GM12891 (cell line): ENCODE measurements around the gene ARHGEF39.

Experiments used
- DNase-seq: peaks from one replicate; pipeline ENCODE4 v3.0.0; 2011; ENCODE audit warnings: low spot score; ENCODE audit not compliant: insufficient read length
- FAIRE-seq: peaks from 2 replicates; lab custom pipeline; 2011; peaks lifted over from hg19 to GRCh38; lab: Jason Lieb, UNC
- PAX5 ChIP-seq: IDR thresholded peaks from 2 replicates; pipeline ENCODE4 v1.6.1; 2011; ENCODE audit warnings: low read length, moderate library complexity, mild to moderate bottlenecking; ENCODE audit not compliant: insufficient read depth, severe bottlenecking
- POLR2A ChIP-seq: IDR thresholded peaks from 2 replicates; pipeline ENCODE4 v1.6.1; 2011; ENCODE audit warnings: low read depth, low read length, control low read depth
- POLR2AphosphoS5 ChIP-seq: IDR thresholded peaks from 2 replicates; pipeline ENCODE4 v1.6.1; 2011; ENCODE audit warnings: low read depth, low read length, control low read depth
- POU2F2 ChIP-seq: IDR thresholded peaks from 2 replicates; pipeline ENCODE4 v1.6.1; 2011; ENCODE audit warnings: low read depth, mild to moderate bottlenecking, control low read depth, low read length, moderate library complexity
- SPI1 ChIP-seq: IDR thresholded peaks from 2 replicates; pipeline ENCODE4 v1.6.1; 2011; ENCODE audit warnings: low read depth, low read length, control low read depth
- TAF1 ChIP-seq: IDR thresholded peaks from 2 replicates; pipeline ENCODE4 v1.6.1; 2011; ENCODE audit warnings: low read depth, low read length, control low read depth

ARHGEF39 gene

DNA sequence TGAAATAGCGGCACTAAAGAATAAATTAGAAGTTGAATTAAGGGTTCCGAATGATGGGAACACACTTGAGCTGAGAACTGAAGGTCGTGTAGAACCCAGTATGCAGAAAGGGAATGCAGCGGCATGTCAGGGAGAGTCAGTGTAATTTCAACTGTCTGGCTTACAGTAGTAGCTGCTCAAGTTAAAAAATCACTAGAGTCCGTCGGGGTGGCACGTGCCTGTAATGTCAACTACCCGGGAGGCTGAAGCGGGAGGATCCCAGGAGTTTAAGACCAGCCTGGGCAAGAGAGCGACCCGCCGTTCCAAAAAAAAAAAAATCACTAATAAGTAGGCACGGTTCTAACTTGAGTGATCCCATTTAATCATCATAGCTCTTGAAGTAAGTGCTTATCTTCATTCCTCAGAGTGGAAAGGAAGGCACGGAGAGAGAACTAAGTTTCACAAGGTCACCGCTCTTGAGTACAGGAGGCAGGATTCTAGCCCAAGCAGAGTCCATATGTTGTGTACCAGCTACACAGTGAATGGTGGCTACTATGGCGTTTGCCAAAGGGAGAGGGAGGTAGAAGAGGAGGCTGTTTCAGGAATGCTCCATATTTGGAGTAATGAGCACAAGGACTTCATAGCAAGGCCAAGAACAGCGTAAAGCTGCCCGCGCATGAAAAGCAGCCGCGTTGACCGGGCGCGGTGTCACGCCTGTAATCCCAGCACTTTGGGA, 8.0 kb downstream of the ARHGEF39 start:
- TF ChIP-seq POLR2AphosphoS5: no peak
- no peak for TF ChIP-seq POLR2A
- no peak for TF ChIP-seq POU2F2
- no peak for TF ChIP-seq SPI1
- TF ChIP-seq TAF1: no peak
- no peak for TF ChIP-seq PAX5
- DNase-seq (no peak), FAIRE-seq (no peak)

DNA sequence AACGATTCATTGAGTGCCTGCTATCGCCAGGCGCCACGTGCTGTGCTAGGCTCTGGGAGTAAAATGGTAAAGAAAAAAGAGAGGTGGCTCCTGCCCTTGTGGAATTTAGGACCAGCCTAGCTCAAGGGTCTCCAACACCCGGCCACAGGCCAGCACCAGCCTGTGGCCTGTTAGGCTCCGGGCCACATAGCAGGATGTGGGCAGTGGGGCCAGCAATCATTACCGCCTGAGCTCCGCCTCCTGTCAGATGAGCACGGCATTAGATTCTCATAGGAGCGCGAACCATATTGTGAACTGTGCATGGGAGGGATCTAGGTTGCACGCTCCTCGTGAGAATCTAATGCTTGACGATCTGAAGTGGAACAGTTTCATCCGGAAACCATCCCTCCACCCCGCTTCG, 8.6 kb downstream of the ARHGEF39 start:
- FAIRE-seq (no peak), DNase-seq (no peak)
- TF ChIP-seq PAX5 (no peak), POLR2A (no peak), TAF1 (no peak), POLR2AphosphoS5 (no peak), SPI1 (no peak), POU2F2 (no peak)

DNA sequence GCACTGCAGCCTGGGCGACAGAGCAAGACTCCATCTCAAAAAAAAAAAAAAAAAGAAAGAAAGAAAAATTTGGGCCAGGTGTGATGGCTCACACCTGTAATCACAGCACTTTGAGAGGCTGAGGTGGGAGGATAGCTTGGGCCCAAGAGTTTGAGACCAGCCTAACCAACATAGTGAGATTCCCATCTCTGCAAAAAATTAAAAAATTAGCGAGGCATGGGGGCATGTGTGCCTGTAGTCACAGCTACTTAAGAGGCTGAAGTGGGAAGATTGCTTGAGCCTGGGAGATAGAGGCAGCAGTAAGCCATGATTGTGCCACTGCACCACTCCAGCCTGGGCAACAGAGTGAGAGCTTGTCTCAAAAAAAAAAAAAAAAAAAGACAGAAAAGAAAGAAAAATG, 11.4 kb downstream of the ARHGEF39 start:
- TF ChIP-seq PAX5: no peak
- no peak for TF ChIP-seq POU2F2
- no peak for TF ChIP-seq SPI1
- TF ChIP-seq POLR2AphosphoS5: no peak
- no peak for TF ChIP-seq POLR2A

DNA sequence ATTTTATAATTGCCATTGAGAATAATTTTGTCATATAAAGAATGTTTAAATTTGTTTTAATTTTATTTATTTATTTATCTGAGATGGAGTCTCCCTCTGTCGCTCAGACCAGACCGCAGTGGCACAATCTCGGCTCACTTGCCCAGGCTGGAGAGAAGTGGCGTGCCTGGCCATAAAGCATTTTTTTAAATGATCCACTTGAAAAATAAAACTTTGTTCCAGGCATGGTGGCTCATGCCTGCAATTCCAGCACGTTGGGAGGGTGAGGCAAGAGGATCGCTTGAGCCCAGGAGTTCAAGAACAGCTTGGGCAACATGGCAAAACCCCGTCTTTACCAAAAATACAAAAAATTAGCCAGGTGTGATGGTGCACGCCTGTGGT, 12.2 kb downstream of the ARHGEF39 start:
- no peak for TF ChIP-seq POLR2AphosphoS5
- no peak for TF ChIP-seq SPI1
- no peak for TF ChIP-seq TAF1
- TF ChIP-seq POU2F2: no peak
- FAIRE-seq (no peak), DNase-seq (no peak)

More for the DNA sequence above, 11.4 kb downstream of the ARHGEF39 start:
- FAIRE-seq (no peak), DNase-seq (no peak)

DNA sequence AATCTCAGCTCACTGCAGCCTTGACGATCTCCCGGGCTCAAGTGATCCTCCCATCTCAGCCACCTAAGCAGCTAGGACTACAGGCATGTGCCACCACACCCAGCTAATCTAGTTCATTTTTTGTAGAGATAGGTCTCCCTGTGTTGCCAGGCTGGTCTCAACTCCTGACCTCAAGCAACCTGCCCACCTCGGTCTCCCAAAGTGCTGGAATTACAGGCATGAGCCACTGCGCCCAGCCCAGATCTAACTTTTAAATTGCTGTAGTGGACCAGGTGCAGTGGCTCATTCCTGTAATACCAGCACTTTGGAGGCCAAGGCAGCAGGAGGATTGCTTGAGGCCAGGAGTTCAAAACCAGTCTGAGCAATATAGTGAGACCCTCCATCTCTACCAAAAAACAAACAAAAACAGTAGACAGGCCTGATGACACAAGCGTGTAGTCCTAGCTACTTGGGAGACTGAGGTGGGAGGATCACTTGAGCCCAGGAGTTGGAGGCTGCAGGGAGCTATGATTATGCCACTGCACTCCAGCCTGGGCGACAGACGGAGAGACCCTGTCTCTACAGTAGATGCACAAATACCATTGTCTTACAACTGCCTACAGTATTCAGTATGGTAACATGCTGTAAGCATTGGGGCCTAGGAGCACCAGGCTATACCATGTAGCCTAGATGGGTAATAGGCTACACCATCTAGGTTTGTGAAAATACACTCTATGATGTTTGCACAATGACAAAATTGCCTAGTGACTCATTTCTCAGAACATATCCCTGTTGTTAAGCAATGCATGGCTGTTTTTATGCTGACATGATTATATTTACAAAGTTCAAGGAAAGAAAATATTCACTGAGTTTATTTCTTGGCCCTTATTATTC, 12.8 kb downstream of the ARHGEF39 start:
- TF ChIP-seq POLR2A: no peak
- TF ChIP-seq PAX5: no peak
- no peak for TF ChIP-seq POU2F2
- TF ChIP-seq POLR2AphosphoS5: no peak
- no peak for TF ChIP-seq SPI1
- TF ChIP-seq TAF1: no peak
- no peak for DNase-seq
- no peak for FAIRE-seq

DNA sequence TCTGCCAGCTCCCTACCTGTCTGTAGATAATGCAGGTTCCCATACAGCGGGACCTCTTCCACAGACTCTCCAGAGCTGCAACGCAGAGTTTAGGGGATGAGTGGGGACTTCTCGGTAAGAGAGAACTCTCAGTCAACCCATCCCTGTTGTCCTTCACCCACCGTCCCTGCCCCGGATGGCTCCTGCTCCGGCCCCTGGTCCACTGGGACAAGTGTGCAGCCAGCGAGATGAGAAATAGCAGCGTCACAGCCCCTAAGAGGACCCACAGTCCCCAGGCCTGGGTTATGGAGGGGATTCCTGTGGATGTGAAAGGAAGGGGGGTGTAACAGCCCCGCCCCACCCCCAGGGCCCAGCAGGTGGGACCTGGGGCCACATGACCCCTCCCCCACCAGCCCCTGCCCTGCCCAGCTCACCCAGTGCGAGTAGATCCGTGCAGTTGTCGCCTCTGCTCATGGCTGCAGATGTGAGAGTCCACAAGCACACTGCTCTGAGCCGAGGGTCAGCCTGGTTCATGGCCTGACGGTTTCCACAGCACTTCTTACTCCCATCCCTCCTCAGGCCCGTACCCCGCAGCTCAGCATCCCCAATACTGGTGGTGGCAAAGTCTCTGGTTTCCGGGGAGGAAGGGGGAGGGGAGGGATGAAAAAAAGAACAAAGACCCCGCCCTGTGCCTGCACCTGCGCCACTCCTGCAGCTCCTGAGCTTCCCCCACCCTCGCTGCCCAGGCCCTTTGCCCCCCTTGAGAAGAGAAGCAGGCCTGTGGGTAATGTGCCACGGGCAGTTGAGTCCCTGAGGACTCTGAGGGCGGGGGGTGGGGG, 14.4 kb downstream of the ARHGEF39 start, which contains the start of gene SIT1:
Gene SIT1 (minus strand): TSS at position 591 of the 818 bp plus-strand sequence. CDS start 78 bp downstream, at position 513.
- no peak for DNase-seq
- no peak for TF ChIP-seq TAF1
- TF ChIP-seq SPI1: no peak
- TF ChIP-seq POLR2A: no peak; the same call in 1 of the 2 replicates
- TF ChIP-seq POU2F2: no peak
- TF ChIP-seq PAX5: no peak
- TF ChIP-seq POLR2AphosphoS5: no peak
- FAIRE-seq: peak; percentile 74

DNA sequence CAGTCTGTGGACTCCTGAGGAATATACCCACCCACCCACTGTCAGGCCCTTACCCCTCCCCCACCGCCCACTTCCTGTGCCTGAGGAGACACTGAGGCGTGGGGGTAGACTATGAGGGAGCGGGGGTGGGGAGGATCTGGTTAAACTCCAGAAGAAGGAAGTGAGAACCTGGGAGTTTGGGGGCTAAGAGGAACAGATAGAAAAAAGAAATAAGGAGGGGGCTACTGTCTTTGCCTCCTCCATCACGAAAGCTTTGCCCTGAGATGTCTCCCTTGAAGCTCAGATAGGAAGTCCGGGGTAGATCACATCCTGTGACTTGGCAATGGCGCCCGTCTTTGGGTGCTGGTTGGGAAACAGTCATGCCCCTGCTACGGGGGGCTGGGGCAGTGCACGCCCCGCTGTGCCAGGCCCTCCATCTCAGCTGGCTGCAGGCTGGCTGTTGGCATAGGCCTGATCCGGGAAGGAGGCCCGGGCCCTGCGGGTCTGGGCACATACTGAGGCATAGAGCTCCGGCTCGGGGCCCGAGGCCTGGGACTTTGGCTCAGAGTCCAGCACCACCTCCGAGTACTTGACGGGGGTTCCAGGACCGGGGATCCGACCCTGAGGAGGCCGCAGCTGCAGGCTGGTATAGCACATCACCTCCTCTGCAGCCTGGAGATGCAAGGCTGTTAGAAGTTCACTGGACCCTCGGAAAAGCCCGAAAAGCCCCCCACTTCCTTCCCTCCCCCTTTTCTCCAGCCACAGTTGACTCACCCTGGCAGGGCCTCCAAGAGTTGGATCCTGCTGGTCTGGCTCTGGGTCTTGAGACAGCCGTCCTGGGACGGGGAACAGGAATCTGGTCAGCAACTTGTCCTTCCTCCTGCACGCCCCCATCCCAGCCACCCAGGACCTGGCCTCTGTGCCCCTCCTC, 15.3 kb downstream of the ARHGEF39 start:
- FAIRE-seq (peak; percentile 20), DNase-seq (no peak)
- TF ChIP-seq PAX5 (no peak), TAF1 (peak; percentile 48; the same call in 1 of the 2 replicates), POLR2A (peak; percentile 52), POU2F2 (0 out of 2 replicates have a peak, but pooled peaks have one; percentile 28), POLR2AphosphoS5 (peak; percentile 41; the same call in 1 of the 2 replicates), SPI1 (peak; percentile 88)
